HG03575 (cell line): ENCODE data around the gene RNF144B.
"Not testable (repeated sequence)": the region's sequence is repeated elsewhere in the genome, so short reads cannot be mapped to it uniquely, and the experiment has no call there.

Experiments
- ATAC-seq: cut with Tn5 transposase; IDR thresholded peaks from one replicate; pipeline ENCODE4 v1.9.1; 2021; ENCODE audit not compliant: unreplicated experiment, insufficient number of reproducible peaks, low FRiP score; ENCODE audit errors: extremely low read depth

The RNF144B gene

DNA sequence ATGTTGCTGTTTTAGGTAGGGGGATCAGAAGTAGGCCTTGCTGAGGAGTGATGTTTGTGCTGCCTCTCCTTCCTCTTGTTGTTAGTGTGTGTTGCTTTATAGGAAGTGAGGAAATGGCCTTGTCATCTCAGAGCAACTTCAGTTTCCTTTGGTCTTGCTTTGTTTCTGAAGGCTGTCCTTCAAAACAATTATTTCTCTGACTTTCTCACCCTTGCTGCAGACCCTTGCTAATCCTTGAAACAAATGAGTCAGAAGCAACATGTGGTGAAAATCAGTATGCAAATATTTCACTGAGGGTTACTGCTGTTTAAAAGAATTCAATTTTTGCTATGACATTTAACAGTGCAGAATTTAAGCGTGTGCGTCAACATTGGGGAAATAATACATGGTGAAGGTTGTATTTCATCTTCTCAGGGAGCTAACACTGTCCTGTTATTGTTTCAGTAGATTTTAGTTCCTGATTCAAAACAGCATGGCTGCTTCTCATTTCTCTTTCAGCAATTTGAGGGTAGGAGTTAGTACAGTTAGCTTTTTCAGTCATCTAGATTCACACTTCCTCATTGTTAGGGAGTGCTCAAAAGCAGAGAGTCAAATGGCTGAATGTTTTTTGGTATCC, 13.8 kb downstream of the RNF144B start:
- peak; percentile 91 for ATAC-seq

DNA sequence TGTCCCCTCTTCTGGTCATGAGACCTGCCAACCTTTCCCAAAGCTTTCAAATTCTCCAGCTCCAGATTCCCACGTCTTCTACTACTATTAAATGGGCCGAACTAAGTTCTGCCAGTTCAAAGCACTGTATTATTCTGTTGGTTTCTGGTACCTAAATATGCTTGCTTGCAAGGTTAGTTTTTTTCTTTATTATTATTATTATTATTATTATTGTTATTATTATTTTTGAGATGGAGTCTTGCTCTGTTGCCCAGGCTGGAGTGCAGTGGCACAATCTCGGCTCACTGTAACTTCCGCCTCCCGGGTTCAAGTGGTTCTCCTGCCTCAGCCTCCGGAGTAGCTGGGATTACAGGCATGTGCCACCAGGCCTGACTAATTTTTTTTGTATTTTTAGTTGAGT, 17.8 kb downstream of the RNF144B start:
- not testable (repeated sequence) for ATAC-seq

DNA sequence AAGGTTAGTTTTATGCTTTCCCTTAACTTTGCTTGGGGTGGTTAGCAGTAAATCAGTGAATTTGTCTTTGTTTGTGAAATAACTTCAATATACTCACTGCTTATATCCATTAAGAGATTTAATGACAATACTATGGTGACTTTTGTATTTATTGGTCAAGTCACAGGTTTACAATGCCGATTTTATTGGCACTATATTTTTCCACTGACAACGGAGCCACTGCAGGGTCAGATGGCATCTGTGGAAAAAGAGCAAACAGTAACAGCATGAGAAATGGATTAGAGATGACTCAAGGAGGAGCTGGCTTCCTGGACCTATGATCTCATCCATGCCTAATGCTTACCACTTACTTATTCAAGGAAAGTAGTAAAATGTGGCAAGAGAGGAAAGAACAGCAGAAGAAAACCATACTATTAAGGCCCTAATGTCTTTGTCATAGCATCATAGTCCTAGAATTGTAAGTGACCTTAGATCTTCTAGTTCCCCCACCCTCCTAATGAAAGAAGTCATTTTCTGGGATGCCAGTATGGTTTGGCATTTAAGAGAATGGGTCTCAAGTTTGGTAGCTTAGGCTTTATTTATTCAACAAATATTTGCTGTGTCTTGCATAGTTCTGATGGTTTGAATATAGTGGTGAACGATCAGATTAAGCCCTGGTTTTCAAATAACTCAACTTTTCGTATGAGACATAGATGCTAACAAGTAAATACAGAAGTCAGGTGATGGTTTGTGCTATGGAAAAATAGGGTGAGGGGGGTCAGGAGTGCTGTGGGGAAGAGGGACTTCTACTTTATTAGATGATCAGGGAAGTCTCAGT, 18.5 kb downstream of the RNF144B start:
- no peak for ATAC-seq

DNA sequence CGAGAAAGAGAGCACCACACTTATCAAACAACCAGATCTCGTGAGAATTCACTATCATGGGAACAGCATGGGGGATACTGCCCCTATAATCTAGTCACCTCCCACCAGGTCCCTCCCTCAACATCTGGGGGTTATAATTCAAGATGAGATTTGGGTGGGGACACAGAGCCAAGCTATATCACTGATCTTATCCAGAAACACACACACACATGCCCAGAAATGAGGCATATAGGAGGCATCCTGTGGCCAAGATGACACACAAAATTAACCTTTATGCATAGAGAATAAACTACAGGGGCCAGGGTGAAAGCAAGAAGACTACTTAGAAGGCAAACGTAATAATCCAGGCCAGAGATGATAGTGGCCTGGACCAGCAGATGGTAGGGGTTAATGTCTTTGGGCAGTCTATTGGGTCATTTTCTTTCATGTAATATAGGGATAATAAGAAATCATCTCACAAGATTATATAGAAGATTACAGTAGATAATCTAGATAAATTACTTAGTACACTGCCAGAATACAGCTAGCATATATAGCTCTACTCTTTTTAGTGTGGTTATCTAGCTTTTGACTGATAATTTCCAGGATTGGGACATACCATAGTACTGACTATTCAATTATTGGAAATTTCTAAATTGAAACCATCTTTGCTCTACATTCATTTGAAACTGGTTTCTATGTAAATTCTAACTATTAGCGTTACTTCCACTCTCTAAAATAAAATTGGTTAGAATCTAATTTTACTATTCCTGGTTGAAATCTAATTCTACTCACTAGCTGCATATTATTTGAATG, 20.0 kb downstream of the RNF144B start:
- no peak for ATAC-seq

DNA sequence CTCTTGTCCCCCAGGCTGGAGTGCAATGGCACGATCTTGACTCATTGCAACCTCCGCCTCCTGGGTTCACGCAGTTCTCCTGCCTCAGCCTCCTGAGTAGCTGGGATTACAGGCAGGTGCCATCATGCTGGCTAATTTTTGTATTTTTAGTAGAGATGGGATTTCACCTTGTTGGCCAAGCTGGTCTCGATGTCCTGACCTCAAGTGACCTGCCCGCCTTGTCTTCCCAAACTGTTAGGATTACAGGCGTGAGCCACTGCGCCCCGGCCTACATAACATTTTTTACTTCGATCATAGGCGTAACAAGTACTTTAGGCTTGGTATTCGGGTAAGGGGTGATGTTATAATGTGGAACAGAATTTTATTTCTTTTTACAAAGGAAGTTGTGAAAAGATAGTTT, 22.5 kb downstream of the RNF144B start:
- ATAC-seq: not testable (repeated sequence)

DNA sequence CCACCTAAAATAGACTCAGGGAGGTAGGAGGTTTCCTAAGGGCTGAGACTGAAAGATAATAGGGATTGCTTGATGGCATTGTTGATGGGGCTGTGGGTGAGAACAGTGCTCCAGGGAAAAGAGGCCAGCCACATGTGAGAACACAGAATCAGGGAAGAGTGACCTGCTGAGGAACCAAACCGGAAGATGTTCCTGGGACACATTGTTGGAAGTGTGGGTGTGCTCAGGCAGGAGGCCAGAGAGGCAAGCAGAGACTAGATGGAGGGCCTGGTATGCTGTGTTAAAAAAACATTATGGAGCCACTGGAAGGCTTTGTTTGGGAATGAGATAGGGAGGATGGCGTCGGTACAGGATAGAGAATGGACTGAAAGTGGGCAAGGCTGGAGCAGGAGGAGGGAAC, 23.3 kb downstream of the RNF144B start:
- no peak for ATAC-seq

DNA sequence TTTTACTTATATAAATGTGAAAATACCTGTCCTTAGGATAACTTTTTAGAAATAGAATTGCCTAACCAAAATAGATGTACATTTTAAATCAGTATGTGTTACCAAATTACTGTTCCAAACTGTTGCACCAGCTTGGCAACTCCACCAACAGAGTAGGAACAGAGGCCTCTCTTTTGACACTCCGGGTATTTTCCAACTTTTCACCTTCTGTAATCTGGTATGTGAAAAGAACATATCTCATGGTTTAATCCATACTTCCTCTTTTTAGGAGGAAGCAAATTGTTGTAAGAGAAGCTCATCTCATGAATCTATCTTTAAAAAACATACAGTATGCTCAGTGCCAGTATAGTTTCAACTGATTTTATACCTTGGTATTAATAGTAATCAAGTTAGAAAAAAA, 24.9 kb downstream of the RNF144B start:
- no peak for ATAC-seq

DNA sequence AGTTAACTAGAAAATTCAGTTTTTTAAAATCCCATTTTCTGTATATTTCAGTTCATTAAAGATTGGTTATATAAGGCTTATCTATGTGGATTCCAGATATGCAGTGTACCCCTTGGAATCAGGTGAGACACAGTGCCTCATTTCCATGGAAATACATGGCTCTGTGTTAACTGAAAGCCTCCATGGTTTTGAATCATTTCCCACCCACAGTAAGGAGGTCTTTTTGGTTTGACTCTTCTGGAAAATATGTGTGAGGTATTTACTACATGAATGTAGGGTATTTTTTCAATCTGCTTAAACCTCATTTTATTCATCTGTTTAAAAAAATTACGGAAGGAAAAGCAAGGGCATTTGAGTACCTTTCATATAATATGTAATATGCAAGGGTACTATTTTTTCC, 25.5 kb downstream of the RNF144B start:
- no peak for ATAC-seq

DNA sequence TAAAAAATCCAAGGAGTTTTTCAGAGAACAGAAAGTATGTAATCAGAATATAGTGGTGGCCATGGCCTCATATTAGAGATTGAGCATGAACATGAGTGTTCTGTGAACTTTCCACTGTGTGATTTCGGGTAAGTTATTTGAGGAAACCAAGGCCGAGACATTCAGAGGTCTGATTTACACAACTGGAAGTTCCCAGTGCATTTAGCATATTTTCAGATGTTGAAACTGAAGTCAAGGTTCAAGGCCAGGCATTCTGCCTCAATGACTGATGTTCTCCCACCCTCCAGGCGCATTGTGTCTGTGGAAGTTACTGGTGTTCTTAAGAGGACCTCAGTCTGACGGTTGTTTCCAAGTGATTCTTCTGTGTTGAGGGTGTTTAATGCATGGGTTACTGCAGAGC, 26.2 kb downstream of the RNF144B start:
- no peak for ATAC-seq

DNA sequence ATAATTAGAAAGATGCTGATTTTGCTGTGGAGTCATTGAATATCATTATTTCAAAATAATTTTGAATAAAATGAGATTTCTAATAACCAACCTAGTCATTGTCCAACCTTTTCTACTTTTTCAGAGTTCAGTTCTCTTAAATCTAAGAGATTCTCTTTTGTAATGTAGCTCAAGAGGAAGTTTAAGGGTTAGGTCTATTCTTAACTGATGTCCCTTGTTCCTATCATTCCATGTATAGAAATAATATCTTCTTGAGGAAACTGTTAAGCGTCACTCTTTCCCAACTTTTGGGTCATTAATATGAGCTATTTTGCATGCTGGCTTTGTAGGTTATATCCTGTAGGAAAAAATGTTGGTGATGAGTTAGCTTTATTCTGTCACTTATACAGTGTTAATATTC, 27.0 kb downstream of the RNF144B start:
- no peak for ATAC-seq

DNA sequence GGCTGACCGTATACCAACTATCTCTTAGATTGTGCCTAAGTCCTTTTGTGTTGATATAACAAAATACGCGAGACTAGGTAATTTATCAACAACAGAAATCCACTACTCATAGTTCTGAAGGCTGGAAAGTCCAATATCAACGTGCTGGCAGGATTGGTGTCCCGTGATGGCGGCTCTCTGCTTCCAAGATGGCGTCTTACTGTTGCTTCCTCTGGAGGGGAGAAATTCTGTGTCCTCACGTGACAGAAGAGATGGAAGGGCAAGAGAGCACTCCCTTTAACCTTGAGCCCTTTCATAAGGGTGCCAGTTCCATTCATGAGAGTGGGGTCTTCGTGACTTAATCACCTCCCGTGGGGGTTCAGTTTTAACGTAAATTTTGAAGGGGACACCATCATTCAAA, 28.1 kb downstream of the RNF144B start:
- ATAC-seq: no peak

DNA sequence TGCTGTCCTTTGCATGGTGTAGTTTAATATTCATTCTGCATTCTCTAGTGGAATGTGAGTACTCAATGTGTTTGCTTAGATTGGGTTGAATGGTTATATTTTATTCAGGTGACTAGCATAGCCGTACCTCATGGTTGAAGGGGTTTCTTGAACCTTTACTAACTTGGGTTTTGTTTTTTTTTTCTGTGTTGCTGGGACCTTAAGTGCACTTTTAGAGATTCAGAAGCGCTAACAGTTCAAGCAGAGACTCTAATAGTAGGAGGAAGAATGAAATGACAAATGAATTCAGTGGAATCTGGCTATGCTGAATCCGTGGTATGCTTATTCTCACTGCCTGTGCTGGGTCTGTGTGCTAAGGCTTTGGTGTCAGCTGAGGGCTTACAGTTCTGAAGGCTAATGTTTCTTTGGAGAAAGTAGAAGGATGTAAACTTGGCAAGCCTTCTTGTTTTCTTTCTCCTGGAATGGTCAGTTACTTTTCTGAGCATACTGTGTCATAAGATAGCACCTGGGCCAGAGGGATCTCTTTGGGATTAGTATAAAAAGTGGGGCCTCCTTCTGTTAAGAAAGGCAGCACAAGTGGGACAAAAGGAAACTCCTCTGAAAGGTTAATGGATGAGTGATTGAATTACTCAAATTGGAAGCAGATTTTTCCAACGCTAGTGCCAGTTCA, 28.7 kb downstream of the RNF144B start:
- no peak for ATAC-seq

DNA sequence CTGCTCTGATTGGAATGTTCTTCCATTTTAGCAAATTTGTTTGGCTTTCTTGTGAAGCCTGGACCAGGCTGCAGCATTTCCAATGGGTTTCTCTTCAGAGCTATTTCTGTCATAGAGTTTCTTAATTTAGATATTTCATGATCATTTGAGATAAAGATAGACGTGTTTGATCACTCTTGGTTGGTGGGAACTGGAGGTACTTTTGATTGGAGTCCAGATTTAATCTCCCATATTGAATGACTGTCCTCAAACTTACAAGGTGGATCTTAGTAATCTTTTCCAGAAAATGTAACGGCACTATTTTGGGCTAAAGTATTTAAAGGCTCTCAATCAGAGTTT, 29.2 kb downstream of the RNF144B start:
- no peak for ATAC-seq

DNA sequence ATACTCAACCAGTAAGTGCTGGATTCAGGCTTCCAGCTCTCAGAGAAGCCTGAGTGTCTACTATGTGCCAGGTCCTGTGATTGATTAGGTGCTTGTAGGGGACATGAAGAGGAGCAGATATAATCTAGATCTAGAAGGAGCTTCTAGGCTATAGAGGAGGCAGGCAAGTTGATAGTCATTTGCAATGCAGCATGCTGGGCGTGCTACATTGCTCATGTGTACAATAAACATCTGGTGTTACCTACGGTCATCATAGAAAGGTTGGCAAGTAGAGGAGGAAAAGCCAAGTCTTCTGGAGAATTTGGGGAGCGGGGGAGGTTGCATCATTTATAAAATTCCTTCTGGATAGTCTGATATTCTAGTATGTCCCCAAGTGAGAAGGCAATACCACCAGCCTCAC, 33.2 kb downstream of the RNF144B start:
- no peak for ATAC-seq

DNA sequence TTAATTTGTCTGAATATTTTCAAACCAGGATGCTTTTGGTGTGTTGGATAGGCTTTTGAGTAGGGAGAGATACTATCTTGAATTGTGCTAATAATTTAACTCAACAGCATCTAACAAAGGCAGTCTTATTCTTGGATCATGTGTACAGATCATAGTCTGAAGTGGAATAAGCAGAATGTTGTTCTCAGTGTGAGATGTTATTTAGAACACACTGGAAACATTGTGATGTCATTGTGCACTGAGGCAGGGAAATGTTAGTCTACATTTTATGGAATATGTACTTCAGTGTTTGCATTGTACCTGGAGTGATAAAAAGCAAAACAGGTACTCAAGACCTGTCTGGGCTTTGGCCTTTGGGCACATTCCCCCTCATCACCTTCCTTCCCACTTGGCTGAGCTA, 35.0 kb downstream of the RNF144B start:
- ATAC-seq: no peak

DNA sequence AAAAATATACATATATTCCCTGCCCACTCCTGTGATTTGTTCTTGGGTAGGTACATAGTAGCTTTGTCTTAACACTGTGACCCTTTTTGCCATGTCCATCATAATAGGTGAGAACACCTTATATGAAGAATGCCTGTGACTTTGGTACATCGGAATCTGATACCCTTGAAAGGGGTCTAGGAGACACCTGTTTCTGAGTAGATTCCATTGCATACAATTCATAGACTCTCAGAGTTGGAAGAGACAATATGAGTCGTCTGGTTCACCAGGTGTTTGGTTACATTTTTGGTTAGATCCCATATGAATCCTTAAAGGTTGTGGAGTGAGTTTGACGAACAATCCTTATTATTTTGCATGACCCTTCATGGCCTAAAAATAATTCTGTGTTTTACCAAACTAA, 36.3 kb downstream of the RNF144B start:
- no peak for ATAC-seq

DNA sequence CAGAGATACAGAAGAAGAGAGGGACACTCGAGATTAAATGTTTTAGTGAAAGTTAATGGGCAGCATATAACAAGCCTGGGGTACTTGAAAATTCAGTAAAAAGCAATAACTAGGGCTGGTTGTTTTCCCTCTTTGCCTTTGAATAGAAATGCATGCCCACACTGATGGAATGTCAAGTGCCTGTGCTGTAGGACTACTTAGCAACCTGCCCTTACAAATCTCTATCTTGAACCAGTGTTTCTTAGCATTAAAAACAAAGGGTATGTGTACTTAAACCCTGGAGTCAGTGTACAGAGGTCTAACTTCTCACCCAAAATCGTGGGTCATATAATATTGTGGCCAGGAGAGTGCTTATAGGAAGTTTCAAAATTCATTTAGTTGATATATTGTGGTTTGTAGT, 37.1 kb downstream of the RNF144B start:
- no peak for ATAC-seq

DNA sequence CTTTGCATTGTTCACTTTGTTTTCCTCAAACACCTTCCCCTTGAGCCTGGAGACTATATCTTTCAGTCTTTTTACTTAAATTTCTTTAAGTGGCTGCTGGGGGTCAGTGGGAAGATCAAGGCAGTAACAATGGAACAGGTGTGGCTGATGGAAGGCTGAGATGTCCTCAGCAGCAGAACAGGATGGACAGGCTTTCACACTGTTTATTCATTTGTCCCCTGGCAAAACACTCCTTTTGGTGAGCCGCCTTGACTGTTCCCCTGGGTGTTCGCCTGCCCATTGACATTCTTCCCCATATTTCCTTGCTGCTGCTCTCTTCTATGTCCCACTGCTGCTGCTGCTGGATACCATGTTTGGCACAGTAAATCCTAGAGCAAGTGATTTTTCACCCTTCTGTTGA, 38.1 kb downstream of the RNF144B start:
- ATAC-seq: no peak

DNA sequence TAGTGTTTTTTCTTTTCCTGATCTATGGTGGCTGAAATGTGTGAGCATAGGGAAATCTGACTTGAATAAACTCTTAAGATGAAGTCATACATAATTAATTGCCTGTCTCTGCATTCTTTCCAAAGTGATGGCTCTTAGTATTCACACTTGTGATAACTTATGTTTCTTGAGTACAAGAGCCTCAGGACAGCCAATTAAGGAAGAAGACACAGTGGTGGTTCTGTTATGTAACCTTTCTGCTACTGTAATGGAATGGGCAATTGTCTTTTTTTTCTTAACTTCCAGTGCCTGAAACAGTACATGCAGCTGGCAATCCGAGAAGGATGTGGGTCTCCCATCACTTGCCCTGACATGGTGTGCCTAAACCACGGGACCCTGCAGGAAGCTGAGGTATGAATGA, 40.1 kb downstream of the RNF144B start:
- ATAC-seq: no peak
